ENCODE measurements around the gene DIPK1C. TPM values are rescaled to one million over a fixed set of nuclear protein-coding genes. Genes with fewer than 3 reads are reported as not detected.
A peak's percentile ranks its signal among the peaks of the same experiment; 100 is the strongest.

The DIPK1C gene
- total and polyA plus RNA-seq, 8 donors: 0.12 to 0.25 (median 0.16) TPM; not detected in 5

- no peak for FAIRE-seq
- Histone ChIP-seq H3K27me3 (peaks cover 0 to 5% (median 3%) of the 10 kb centered on the region in 4 donors), H3K9me3 (no peaks in the 10 kb centered on the region), H3K4me3 (no peak overlapping the region), H3K27ac (no peak overlapping the region), H3K4me1 (peaks cover 0 to under 1% (median 0%) of the 10 kb centered on the region in 3 donors), H3K36me3 (no peaks in the 10 kb centered on the region)
- no peak for TF ChIP-seq CTCF (IDR thresholded peaks at IDR 0.05)
- WGBS, 2 donors: 84 to 91% methylated on average over 11 of the region's 11 CpGs
- intact Hi-C loops (cut with DNase I): no loop called here
- no peak for ATAC-seq
- DNase-seq: no peak
Observed at GRCh38 chr18:74451148-74451547, 6.0 kb downstream of the DIPK1C start.

- Histone ChIP-seq H3K4me3 (no peak overlapping the region), H3K4me1 (no peaks in the 10 kb centered on the region), H3K27ac (no peak overlapping the region), H3K36me3 (no peaks in the 10 kb centered on the region), H3K9me3 (no peaks in the 10 kb centered on the region), H3K27me3 (peaks cover 0 to under 1% (median 0%) of the 10 kb centered on the region in 4 donors)
- WGBS, 2 donors: 68 to 70% methylated on average over 7 of the region's 7 CpGs
- FAIRE-seq (no peak), ATAC-seq (peak in 2 of 4 donors; percentile 18 to 21), DNase-seq (no peak)
- intact Hi-C loops (cut with DNase I): no loop called here
- TF ChIP-seq CTCF (IDR thresholded peaks at IDR 0.05): no peak
Observed at GRCh38 chr18:74450626-74451025, 6.5 kb downstream of the DIPK1C start.

GRCh38 chr18:74447404-74448152, 9.5 kb downstream of the DIPK1C start:
- H3K9me3 ChIP-seq: no peaks in the 10 kb centered on the region
- no peak overlapping the region for H3K4me3 ChIP-seq
- H3K4me1 ChIP-seq: peaks cover 0 to 6% (median 0%) of the 10 kb centered on the region in 3 donors
- 85 to 87% methylated on average over 16 of the region's 16 CpGs for WGBS, 2 donors
- no peak for FAIRE-seq
- TF ChIP-seq CTCF (IDR thresholded peaks at IDR 0.05): no peak
- H3K27ac ChIP-seq: no peak overlapping the region
- no peak for ATAC-seq
- H3K36me3 ChIP-seq: no peaks in the 10 kb centered on the region
- DNase-seq: no peak
- intact Hi-C loops (cut with DNase I): no loop called here
- H3K27me3 ChIP-seq: no peaks in the 10 kb centered on the region

- FAIRE-seq (no peak), DNase-seq (no peak), ATAC-seq (no peak)
- 91 to 95% methylated on average over 37 to 38 of the region's 38 CpGs for WGBS, 2 donors
- TF ChIP-seq CTCF (IDR thresholded peaks at IDR 0.05): no peak
- H3K4me3 ChIP-seq: no peak overlapping the region
- no peaks in the 10 kb centered on the region for H3K9me3 ChIP-seq
- no peaks in the 10 kb centered on the region for H3K27me3 ChIP-seq
- H3K4me1 ChIP-seq: peaks cover 0 to 6% (median 0%) of the 10 kb centered on the region in 3 donors
- H3K36me3 ChIP-seq: no peaks in the 10 kb centered on the region
- intact Hi-C loops (cut with DNase I): no loop called here
- H3K27ac ChIP-seq: no peak overlapping the region
Observed at GRCh38 chr18:74446631-74447403, 10.3 kb downstream of the DIPK1C start.

All from pancreas (tissue), 10 donors.